Activated CD8-positive, alpha-beta T cell treated with anti-CD3 and anti-CD28 coated beads for 36 hours (primary cell): ENCODE measurements around the gene GTF2H3. TPM values are rescaled to one million over a fixed set of nuclear protein-coding genes. Genes with fewer than 3 reads are reported as not detected.

Experiments used
- ATAC-seq: fragments of 200-7000 bp; cut with Tn5 transposase; one replicate; pipeline ENCODE4 v1.10.0; 2021; ENCODE audit warnings: mild to moderate bottlenecking, moderate library complexity
- CTCF ChIA-PET: fragments of 350-600 bp; sonication (Branson Sonifier 250); formaldehyde crosslinking; loops from one replicate; lab custom pipeline; 2021; ENCODE audit warnings: antibody characterized with exemption; lab: Charles Lee
- POLR2A ChIA-PET: fragments of 350-600 bp; sonication (Branson Sonifier 250); formaldehyde crosslinking; loops from one replicate; lab custom pipeline; 2021; ENCODE audit warnings: antibody characterized with exemption; lab: Charles Lee
- DNase-seq: peaks from one replicate; pipeline ENCODE4 v3.0.0-alpha.2; 2020
- H3K27ac Mint-ChIP-seq: one replicate; pipeline ENCODE4 v1.8.0; 2021; ENCODE audit warnings: mild to moderate bottlenecking, mixed read lengths
- H3K27me3 Mint-ChIP-seq: one replicate; pipeline ENCODE4 v1.8.0; 2021; ENCODE audit warnings: mixed read lengths
- H3K36me3 Mint-ChIP-seq: one replicate; pipeline ENCODE4 v1.8.0; 2021; ENCODE audit warnings: low read depth, mixed read lengths
- H3K4me1 Mint-ChIP-seq: one replicate; pipeline ENCODE4 v1.8.0; 2021; ENCODE audit warnings: low read depth, mixed read lengths
- H3K4me3 Mint-ChIP-seq: one replicate; pipeline ENCODE4 v1.8.0; 2021; ENCODE audit warnings: mild to moderate bottlenecking, moderate library complexity, mixed read lengths
- H3K9me3 Mint-ChIP-seq: one replicate; pipeline ENCODE4 v1.8.0; 2021; ENCODE audit warnings: mixed read lengths
- intact Hi-C: fragments of 100-400 bp; cut with micrococcal nuclease; formaldehyde crosslinking; loops from one replicate; pipeline ENCODE4 v1.10.0; 2022
- total RNA-seq, 2 experiments: library from RNA; stranded (reverse); gene quantifications; one replicate each; pipeline ENCODE4 v1.2.3, GENCODE V29; 2021
- TF ChIP-seq, protein P1 (sequence below): fragments of 200-600 bp; IDR thresholded peaks from one replicate; pipeline ENCODE4 v1.8.0; 2022; ENCODE audit warnings: antibody characterized with exemption, mild to moderate bottlenecking

The GTF2H3 gene
- total RNA-seq, 2 experiments from 2014 or later, result 78.6 to 80.0 TPM

DNA sequence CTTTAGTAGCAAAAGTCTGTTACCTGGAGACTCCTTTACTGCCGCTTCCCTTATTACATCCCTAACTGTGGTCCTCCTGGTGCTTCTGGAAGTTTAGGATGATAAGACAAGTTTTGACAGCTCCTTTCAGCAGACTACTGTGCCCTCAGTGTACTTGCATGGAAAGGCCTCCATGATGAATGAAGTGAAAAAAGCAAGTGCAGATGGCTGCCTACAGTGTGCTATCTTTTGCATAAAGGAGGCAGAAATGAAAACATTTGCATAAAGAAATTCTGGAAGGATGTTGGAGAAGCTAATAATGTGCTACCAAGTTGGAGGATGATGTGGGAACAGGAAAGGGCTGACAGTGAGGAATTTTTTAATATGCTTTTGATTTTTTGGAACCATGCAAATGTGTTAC lies 41.8 kb downstream of the GTF2H3 start:
- H3K36me3 Mint-ChIP-seq, result peaks cover 2% of the 10 kb centered on the region
- H3K4me3 Mint-ChIP-seq, result no peak overlapping the region
- POLR2A ChIA-PET, result no interaction called here
- CTCF ChIA-PET, result no interaction called here
- no peaks in the 10 kb centered on the region for H3K27me3 Mint-ChIP-seq
- peaks cover 14% of the 10 kb centered on the region for H3K4me1 Mint-ChIP-seq
- no peak for ATAC-seq
- intact Hi-C loops, result no loop called here
- DNase-seq, result no peak
- H3K27ac Mint-ChIP-seq, result no peak overlapping the region
- TF ChIP-seq, protein P1, sequence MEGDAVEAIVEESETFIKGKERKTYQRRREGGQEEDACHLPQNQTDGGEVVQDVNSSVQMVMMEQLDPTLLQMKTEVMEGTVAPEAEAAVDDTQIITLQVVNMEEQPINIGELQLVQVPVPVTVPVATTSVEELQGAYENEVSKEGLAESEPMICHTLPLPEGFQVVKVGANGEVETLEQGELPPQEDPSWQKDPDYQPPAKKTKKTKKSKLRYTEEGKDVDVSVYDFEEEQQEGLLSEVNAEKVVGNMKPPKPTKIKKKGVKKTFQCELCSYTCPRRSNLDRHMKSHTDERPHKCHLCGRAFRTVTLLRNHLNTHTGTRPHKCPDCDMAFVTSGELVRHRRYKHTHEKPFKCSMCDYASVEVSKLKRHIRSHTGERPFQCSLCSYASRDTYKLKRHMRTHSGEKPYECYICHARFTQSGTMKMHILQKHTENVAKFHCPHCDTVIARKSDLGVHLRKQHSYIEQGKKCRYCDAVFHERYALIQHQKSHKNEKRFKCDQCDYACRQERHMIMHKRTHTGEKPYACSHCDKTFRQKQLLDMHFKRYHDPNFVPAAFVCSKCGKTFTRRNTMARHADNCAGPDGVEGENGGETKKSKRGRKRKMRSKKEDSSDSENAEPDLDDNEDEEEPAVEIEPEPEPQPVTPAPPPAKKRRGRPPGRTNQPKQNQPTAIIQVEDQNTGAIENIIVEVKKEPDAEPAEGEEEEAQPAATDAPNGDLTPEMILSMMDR, result no peak
- H3K9me3 Mint-ChIP-seq, result no peaks in the 10 kb centered on the region

DNA sequence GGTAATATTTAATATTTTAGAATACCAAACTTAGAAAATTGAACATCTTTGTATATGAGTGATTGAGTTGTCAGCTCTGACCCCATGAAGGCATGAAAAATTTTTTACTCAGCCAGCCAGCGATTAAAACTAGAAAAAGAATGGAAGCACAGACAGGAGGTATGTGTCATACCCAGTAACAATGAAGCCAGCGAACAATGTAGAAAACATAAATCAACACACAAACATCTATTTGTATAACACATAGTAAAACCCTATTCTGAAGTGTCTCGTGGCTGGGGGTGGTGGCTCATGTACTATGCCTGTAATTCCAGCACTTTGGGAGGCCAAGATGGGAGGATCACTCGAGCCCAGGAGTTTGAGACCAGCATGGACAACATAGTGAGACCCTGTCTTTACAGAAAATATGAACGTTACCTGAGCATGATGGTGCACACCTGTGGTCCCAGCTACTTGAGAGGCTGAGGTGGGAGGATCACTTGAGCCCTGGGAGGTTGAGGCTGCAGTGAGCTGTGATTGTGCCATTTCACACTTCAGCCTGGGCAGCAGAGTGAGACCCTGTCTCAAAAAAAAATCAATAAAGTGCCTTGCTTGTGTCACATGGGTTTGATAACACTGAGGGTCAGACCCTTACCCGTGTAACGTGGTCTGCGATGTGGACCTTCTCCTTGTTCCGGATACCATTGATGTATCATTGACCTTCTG lies 43.1 kb downstream of the GTF2H3 start:
- no peak for DNase-seq
- H3K4me1 Mint-ChIP-seq, result peaks cover 7% of the 10 kb centered on the region
- H3K27me3 Mint-ChIP-seq, result no peaks in the 10 kb centered on the region
- ChIA-PET POLR2A (no interaction called here), CTCF (no interaction called here)
- TF ChIP-seq, protein P1, result no peak
- no peak for ATAC-seq
- H3K27ac Mint-ChIP-seq, result no peak overlapping the region
- H3K9me3 Mint-ChIP-seq, result no peaks in the 10 kb centered on the region
- H3K4me3 Mint-ChIP-seq, result no peak overlapping the region
- intact Hi-C loops, result no loop called here
- H3K36me3 Mint-ChIP-seq, result peaks cover 7% of the 10 kb centered on the region

DNA sequence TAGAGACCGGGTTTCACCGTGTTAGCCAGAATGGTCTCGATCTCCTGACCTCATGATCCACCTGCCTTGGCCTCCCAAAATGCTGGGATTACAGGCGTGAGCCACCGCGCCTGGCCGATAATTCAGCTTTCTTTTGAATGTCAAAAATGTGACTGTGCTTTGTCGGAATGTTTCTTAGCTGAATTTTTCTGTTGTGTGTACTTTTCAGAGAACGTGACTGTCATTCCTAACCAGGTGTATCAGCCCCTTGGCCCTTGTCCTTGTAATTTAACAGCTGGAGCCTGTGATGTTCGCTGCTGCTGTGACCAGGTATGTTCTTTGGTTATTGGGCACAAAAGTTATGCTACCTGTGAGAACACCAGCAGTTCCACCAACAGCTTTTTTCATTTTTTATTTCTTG lies 45.4 kb downstream of the GTF2H3 start:
- H3K4me3 Mint-ChIP-seq, result no peak overlapping the region
- ATAC-seq (no peak), DNase-seq (no peak)
- intact Hi-C loops, result no loop called here
- no peaks in the 10 kb centered on the region for H3K4me1 Mint-ChIP-seq
- H3K27ac Mint-ChIP-seq, result no peak overlapping the region
- CTCF ChIA-PET, result no interaction called here
- TF ChIP-seq, protein P1, result no peak
- H3K27me3 Mint-ChIP-seq, result no peaks in the 10 kb centered on the region
- H3K9me3 Mint-ChIP-seq, result no peaks in the 10 kb centered on the region
- peaks cover 7% of the 10 kb centered on the region for H3K36me3 Mint-ChIP-seq
- POLR2A ChIA-PET, result interaction anchor here (2.1 kb wide), 1 partner anchor 35 kb away, joined by 8 read pairs; no protein-coding TSS in a partner anchor

DNA sequence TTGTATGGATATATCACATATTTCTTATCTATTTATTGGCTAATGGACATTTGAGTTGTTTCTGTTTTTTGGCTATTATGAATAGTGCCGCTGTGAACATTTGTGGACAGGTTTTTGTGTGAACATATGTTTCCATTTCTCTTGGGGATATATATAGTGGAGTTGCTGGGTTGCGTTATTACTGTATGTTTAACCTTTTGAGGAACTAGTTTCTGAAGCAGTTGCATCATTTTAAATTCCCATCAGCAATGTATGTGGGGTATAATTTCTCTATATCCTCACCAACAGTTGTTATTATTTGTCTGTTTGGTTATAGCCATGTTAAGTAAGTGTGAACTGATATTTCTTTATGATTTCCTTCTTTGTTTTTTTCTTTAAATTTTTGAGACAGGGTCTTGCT lies 48.0 kb downstream of the GTF2H3 start:
- no peak for ATAC-seq
- H3K4me1 Mint-ChIP-seq, result no peaks in the 10 kb centered on the region
- no peak overlapping the region for H3K27ac Mint-ChIP-seq
- intact Hi-C loops, result no loop called here
- H3K36me3 Mint-ChIP-seq, result peaks cover 7% of the 10 kb centered on the region
- CTCF ChIA-PET, result no interaction called here
- POLR2A ChIA-PET, result interaction anchor here (0.6 kb wide), 1 partner anchor 357 kb away, joined by 3 read pairs; no protein-coding TSS in a partner anchor
- no peaks in the 10 kb centered on the region for H3K9me3 Mint-ChIP-seq
- H3K4me3 Mint-ChIP-seq, result no peak overlapping the region
- no peak for DNase-seq
- TF ChIP-seq, protein P1, result no peak
- H3K27me3 Mint-ChIP-seq, result no peaks in the 10 kb centered on the region

DNA sequence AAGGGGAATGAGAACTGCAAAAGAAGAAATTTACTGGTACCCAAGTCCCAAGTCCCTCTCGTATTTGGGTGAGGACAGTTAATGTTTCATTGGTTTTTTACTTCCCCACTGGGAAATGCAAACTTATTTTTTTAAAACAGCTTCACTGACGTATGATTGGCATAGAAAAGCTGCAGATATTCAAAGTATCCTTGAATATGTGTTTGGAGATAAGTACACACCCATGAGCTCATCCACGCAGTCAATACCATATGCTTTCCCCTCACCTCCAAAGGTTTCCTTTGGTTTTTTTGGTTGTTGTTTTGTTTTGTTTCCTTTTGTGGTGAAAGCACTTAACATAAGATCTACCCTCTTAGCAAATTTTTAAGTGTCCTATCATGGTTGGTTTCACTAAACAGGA lies 50.3 kb downstream of the GTF2H3 start:
- Mint-ChIP-seq H3K27me3 (no peaks in the 10 kb centered on the region), H3K4me3 (no peak overlapping the region), H3K36me3 (peaks cover 7% of the 10 kb centered on the region), H3K27ac (no peak overlapping the region), H3K9me3 (no peaks in the 10 kb centered on the region), H3K4me1 (no peaks in the 10 kb centered on the region)
- ATAC-seq (no peak), DNase-seq (no peak)
- ChIA-PET POLR2A (no interaction called here), CTCF (no interaction called here)
- TF ChIP-seq, protein P1, result no peak
- intact Hi-C loops, result no loop called here
